OCI-LY7 (cell line): Measurements from ENCODE around the gene CYTH3.

Source experiments
- CTCF ChIP-seq: fragments of 200-600 bp; sonication (generic); conservative IDR thresholded peaks from 2 replicates; pipeline ENCODE4 v1.5.1; 2014; ENCODE audit warnings: mild to moderate bottlenecking, antibody characterized with exemption, low read length, moderate library complexity, mixed read lengths
- EZH2phosphoT487 ChIP-seq: fragments of 200-600 bp; sonication (generic); IDR thresholded peaks from 2 replicates; pipeline ENCODE4 v1.6.1; 2018; ENCODE audit warnings: low read depth, borderline replicate concordance, mild to moderate bottlenecking, mixed run types, antibody characterized with exemption, low read length, moderate library complexity, mixed read lengths

DNA sequence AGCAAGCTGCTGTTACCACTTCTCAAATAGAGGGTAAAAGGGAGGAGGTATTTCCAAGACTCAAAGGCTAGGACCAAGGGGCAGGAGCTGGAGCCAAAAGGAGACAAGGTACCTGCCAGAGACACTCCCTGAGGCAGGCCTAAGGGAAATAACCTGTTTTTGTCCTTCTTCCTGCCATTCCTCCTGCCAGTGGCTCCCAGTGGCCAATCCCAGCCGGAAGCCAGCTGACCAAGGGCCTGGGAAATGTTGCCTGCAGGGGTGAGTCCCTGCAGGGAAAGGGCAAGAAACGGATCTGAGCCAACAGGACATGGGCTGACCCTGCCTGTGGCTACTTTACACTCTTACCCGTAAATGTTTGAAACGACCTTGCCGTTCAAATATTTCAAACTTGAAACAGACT lies 3.5 kb downstream of the CYTH3 start:
- TF ChIP-seq CTCF (no peak), EZH2phosphoT487 (no peak)
